ENCODE measurements around the gene TMEM181.
A peak's percentile ranks its signal among the peaks of the same experiment; 100 is the strongest.
"Not testable (repeated sequence)": the region's sequence is repeated elsewhere in the genome, so short reads cannot be mapped to it uniquely, and the experiment has no call there.

The TMEM181 gene

DNA sequence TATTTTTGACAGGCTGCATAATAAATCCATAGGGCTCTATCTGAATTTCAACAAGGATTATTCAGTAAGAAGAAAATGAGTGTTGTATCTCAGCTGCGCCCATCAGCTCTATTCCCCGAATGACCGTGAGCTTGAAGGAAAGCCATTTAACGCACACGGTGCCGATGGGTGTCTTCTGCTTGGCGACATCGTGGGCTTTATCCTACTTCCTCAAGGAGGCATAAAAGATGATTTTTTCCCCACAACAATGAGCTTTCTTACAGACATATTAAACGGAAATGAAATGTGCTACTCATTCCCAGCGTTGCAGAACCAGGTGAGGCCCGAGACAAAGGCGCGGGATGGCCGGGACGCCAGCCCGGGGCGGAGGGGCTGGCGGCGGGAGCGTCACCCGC is 83.9 kb downstream of the TMEM181 start:
- peak; percentile 30 for DNase-seq

DNA sequence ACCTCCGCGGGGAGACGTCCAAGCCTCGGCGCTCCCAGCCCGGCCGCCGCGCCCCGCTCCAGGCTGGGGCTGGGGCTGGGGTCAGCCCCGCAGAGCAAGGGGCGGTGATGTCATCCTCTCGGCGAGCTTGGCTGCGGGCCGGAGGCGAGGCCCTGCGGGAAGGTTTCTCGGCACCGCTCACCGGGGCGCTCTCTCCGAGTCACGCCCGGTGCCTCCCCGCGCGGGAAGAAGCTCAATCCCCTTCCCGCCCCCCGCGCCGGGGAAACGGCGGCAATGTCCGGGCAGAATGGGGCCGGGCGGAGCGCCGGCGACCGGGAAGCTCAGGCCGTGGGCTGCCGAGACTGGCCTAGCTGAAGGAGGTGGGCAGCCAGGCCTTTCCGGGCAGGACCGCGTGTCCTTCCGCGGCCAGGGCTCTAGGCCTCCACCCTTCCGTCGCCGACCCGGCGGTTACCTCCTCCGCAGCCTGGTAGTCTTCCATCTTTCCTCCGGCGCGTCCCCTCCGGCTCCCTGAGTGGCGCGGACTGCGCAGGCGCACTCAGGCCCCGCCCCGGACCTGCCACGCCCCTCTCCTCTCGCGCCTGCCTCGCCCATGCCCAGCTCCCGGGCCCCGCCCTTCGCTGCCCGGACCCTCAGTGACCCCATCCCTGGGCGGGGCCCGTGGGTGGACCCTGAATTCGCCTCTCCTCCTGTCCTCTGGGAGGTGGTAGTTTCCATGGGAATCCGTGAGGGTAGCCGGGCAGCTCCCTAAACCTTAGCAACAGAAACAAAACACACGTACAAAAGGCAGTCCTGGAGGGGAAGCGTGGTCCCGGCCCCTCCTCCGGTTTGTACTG is 84.6 kb downstream of the TMEM181 start, which contains the start of gene DYNLT1:
DYNLT1 (minus strand) TSS at position 513 of the 833 bp plus-strand sequence; CDS start at position 478, 35 bp downstream.
- peak; percentile 86 for DNase-seq

DNA sequence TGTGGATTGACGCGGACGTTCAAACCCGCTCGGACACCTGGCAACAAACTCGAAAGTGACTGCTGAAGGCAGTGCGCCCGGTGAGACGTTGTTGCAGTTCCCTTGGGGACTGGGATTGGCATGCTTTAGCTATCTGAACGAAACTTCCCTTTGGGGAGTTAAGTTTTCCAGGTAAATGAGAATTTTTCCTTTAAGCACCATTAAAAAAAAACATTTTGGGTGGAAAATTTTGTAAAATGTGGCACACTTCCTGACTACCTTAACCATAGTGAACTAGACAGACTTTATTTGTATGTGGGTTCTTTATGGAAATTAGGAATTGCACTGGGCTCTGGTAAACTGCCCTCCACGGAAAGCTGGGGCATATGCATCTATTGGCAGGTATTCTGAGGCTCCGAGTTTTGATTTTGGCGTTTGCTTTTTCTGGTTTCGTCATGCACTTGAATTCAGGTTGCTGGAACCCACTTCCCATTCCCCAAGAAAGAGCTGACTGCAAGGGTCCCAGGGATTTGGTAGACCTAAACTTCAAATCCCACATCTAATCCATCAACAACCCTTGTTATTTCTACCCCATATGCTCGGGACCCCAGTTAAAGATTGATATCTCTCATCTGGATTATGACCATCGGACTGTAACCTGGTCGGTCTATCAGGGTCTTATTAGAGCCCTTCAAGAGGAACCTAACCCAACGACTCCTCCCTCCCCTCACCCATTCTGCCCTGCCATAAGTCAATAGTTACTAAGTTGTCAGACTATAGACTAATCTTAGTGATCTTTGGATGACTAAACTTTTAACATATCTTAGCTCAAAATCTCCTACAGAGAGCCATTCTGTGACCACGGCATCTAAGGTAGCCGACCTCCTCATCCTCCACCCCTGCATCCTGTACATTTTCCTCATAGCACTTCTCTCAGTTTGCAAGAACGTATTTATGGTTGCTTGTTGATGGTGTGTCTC is 85.5 kb downstream of the TMEM181 start:
- DNase-seq: no peak

DNA sequence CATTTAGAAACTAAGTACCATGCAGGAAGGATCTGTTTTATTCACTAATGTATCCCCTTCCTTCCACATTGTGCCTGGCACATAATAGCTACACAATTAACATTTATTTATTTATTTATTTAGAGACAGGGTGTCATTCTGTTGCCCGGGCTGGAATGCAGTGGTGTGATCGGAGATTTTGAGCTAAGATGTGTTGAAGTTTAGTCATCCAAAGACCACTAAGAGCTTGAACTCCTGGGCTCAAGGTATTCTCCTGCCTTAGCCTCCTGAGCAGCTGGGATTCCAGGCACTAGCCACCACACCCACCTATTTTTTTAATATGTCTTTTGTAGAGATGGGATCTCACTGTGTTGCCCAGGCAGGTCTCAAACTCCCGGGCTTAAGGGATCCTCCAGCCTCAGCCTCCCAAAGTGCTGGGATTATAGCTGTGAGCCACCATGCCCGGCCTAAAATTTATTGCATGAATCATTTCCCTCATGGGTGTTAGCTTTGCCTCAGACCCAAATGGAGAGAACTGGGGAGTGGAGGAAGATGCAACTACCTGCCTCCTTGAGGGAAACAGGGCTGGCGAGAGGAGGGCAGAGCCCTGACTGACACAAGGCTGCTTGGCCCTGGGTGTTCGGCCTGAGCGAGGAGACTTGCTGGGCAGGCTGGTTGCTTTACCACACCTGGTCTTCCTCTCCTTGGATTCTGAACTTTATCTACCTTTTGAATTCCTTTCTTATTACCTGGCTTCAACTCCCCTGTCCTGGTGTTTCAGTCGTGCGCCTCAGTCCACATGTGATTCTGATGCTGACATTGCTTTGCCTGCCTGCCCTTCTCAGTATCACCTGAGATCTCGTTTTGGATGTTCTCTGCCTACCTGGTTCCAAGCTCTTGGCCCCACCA is 86.4 kb downstream of the TMEM181 start:
- DNase-seq: no peak

DNA sequence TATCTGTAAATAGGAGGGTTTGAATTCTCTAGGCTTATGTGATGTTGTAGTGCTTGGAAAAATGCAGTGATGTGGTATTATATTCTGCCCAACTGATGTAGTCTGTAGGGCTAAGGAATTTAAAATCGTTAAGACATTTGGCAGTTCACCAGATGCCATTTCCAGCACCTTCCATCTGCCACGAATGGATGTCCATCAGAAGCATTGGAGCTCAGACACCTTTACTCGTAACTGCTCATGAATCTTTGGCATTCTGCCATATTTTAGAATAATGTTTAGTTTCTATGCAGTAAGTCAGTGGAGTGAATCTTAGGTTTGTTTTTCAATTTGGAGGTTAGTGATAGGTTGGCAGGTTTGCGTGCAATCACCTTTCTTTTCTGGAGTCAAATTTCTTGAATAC is 87.6 kb downstream of the TMEM181 start:
- no peak for DNase-seq

DNA sequence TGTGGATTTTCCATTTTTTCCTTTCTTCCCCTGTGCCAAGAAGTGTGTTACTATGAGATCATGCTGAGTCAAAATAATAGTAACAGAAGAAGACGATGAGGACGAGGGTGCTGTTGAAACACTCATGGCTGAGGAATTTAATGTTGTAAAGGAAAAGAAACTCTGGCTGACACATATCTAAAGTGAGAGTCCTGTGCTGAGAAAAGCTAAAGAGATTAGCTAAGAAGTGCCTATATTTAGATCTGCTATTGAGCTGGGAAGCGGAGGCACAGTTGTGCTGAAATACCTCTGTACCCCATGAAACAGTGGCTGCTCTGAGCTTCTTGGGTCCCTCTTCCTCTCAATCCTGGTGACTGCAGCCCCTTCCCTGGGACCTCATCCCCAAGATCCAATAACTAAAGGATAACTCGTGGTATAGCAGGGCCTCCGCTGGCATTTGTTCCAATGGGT is 88.8 kb downstream of the TMEM181 start:
- no peak for DNase-seq

DNA sequence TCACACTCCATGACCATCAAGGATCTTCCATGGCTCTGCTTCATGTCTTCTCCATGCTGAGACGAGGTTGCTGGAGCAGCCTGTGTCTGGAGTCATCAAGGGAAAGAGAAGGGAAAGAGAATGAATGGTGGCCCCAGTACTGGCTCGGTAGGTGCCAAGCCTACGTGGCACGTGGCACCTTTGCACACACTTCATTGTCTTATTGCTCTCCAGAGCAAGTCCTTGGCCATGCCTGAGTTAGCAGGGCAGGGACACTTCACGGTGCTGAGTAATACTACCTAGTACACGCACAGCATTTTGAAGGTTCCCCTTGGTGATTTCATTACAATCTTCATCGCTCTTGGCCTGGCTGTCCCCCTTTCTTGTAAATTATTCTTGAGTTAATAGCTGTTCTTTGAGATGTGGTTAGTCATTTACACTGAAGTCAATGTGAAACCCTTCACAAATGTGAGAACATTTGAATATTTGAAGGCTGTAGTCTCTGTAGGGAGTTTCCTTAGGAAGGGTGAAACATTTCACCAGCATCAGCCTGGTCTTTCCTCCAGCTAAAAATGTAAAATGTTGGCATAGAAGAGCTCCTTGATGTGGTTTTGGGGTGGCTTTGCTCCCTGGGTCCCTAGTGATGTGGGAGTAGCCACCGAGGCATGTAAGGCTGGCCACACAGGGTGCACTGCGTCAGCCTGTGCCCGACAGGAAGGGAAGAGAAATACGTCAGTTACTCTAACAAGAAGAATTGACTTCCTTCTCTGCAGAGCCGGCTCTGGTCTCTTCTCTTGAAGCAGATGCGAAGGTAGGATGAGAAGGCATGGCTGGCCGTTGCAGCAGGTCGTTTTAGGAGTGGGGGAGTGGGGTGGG is 89.6 kb downstream of the TMEM181 start, which contains the start of gene SYTL3:
SYTL3 (plus strand) TSS at position 766 of the 855 bp plus-strand sequence. CDS start 13,215 bp downstream, outside the sequence.
- peak; percentile 34 for DNase-seq

DNA sequence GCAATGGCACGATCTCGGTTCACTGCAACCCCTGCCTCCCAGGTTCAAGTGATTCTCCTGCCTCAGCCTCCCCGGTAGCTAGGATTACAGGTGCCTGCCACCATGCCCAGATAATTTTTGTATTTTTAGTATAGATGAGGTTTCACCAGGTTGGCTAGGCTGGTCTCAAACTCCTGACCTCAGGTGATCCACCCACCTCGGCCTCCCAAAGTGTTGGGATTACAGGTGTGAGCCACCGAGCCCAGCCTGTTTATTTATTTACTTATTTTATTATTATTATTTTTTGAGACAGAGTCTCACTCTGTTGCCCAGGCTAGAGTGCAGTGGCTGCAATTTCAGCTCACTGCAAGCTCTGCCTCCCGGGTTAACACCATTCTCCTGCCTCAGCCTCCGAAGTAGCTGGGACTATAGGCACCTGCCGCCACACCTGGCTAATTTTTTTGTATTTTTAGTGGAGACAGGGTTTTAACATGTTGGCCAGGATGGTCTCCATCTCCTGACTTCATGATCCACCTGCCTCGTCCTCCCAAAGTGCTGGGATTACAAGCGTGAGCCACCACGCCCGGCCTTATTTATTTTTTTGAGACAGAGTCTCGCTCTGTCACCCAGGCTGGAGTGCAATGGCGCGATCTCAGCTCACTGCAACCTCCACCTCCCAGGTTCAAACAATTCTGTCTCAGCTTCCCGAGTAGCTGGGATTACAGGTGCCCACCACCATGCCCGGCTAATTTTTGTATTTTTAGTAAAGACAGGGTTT is 92.3 kb downstream of the TMEM181 start:
- DNase-seq: not testable (repeated sequence)

DNA sequence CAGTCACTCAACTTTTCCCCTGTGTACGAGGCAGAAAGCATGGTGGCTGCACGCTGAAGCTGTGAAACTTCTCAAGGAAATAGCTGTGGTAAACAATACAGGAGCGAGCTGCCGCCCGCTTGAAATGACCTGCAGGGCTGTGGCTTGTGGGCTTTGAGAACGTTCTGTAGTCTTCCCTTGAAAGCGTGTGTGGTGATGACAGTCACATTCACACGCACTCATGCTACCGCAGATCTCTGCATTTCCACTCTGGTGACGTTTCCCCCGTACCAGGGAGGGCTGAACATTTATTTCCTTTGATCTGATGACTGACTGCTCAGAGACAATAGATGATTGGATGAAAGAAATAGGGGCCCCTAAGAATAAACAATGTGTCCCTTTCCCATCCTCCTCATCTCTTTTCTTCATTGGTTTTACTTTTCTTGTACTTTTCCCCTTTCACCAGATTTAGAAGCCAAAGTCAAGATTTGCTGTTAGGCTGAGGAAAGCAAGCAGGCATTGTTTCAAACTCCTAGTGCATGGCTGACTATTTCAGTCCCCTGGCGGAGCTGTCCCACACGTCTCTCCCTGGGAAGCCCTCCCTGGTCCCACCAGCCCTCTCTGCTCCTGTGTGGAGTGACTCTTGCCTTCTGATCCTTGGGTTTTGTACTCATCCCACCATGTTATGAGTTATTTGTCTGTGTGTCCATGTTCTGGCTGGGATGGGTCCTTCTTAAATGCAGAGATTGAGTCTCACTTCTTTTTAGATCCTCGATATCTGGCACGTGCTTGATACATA is 93.9 kb downstream of the TMEM181 start:
- DNase-seq: no peak

DNA sequence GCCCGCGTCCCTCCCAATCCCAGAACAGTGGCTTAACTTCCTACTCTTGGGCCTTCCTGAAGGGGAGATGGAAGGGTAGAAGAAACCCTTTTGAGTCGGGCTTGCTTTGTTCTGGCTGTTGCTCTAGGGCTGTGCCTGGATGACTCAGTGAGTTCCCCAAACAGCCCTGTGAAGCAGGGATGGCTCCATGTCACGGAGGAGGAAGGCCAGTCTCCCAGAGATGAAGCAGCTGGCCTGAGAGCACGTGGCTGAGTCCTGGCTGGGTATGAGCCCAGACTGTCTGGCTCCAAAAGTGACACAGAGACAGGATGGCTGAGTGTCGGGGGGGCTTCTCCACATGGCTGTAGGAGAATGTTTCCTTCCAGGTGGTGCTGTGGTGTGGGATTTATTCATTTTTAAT is 94.6 kb downstream of the TMEM181 start:
- no peak for DNase-seq

DNA sequence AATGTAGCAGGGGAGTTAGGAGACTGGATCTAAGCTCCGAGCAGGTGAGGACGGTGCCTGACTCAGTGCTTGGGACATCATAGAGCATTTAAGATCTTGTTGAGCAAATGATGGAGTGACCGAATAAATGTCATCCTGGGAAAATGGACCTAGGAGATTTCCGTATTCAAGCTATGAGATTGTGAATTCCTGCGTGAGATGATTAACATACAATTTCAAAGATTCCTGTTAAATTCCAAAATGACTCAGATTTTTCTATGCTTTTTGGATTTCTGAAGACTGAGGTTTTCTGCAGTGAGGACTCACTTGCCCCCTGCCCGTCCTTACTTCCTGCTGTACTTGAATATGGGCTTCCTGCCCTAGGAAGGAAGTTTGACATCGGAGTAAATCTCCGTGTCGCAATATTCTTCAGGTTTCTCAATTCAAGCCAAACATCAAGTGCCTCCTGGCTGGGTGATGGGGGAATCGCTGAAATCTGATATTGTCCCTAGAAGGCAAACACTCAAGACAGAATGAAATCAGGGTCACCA is 95.1 kb downstream of the TMEM181 start:
- no peak for DNase-seq

DNA sequence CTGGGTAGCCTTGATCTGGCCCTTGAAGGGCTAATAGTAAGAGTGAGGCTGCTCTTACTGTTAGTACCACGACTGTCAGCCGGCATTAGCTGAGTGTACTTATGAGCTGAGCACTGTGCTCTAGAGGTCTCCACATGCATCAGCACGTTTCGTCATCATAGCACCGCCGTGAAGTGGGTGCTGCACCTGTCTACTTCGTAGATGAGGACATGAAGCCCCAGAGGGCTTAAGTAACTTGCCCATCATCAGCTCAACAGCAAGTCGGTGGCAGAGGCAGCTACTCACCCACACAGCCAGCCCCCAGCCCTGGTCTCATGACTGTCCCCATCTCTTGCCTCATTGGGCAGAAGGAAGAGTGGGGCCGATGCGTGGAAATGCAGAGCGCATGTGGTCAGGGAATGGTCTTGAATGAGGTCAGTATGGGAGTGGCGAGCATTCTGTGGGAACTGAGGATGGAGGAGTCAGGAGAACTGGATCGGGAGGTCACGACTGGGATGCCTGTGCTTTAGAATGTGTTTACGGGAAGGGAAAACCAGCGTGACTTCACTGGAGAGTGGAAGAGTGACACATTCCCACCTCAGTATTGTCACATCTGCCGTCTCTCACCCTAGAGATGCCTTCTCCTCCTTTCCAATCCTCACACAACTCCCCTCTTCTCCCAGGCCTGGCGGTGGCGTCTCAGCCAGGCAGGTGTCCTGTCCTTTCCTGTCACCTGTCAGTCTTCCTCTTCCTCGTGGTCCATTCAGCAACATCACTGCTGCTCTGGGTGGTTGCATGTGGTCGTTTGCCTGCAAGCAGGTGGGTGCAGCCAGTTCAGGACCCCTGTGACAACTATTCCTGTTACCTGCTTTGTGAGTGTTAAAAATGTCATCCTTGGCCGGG is 95.9 kb downstream of the TMEM181 start:
- DNase-seq: no peak

DNA sequence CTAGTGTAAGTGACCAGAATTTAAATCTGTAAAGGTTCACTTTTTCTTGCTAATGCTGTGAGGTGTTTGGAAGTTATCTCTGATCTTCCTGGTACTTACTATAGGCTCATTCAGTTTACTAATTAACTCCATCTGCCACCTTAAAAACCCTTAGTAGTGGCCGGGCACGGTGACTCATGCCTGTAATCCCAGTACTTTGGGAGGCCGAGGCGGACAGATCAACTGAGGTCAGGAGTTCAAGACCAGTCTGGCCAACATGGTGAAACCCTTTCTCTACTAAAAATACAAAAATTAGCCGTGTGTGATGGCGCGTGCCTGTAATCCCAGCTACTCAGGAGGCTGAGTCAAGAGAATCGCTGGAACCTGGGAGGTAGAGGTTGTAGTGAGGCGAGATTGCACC is 97.1 kb downstream of the TMEM181 start:
- not testable (repeated sequence) for DNase-seq

DNA sequence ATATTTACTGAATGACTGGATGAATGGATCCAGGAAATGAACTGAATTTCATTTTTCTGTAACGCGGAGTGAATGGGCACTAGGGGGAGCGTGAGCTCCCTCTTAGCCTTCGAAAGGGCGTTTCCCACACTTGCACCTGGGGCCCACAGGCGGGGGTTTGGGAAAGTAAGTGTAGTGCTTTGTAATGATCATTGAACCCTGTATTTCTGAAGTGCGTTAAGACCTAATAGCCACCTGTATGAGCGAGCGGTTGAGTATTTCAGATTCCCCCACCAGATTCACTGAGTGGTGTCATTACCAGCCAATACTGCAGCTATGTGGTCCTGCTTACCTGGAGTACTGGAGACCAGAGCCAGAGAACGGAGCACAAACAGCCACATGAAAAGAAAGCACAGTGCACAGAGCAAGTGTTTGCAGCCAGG is 100.5 kb downstream of the TMEM181 start:
- peak; percentile 47 for DNase-seq

DNA sequence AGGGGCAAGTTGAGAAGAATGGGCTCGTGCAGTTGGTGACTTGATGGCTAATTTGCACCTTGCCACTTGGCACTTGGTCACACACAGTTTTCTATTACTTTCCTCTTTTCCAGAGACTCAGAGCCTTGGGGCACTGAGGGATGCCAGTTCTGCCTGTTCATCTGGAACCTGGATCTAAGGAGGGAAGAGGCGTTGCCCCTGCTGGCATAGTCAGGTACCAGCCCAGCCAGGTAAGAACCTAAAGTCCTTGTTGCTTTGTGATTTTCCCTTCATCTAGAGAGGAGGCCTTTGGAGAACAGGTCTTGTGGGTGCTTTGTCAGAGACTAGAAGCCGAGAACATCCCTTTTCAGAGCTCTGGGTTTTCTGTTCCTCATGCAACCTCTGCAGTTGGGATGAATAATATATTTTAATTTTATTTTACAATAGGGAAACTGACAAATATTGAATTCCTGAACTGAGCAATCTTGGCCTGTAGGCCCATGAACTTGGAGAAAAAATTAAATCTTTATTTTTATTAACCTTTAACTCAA is 101.3 kb downstream of the TMEM181 start:
- no peak for DNase-seq

DNA sequence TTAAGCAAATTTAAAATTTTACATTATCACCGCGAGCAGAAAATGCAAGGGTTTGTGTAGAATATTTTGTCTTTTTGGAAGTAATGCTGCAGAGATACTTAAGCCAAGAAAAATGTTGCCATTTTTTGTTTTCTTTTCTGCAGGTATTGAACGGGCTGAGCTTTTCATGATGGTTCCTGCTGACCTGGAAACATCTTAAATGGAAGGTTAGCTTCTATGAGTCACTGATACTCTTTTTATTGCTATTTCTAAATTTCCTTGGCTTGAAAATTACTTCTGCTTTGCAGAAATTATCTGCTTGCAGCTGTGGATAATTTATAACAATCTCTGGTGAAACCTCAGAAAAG is 102.7 kb downstream of the TMEM181 start:
- no peak for DNase-seq

DNA sequence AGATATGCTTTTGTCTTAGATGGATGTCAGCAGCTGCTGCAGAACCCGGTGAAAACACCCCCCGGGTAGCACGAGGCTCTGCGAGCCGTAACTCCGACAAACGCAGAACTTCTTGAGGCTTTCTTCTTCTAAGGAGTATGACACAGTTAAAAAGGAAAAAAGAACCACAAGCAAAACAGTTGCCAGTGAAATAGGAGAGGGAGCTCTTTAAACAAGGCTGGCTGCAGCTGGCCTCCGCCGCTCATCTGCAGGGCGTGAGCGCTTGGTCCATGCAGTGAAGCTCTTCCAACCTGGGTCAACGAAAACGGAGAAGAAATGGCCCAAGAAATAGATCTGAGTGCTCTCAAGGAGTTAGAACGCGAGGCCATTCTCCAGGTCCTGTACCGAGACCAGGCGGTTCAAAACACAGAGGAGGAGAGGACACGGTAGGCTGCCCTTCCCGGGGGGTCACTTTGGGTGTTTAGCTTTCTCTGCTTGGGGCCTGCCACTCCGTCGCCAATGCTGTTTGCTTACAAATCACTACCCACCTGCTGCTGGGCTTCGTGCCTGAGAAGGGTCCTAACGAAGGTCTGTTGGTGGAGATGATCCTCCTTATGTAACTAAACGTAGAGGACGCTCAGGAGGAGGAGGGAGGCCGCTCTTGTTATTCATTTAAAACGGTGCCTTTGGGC is 103.2 kb downstream of the TMEM181 start:
- no peak for DNase-seq

Data from hematopoietic multipotent progenitor cell treated with erythropoietin and hydrocortisone succinate and interleukin-3 and kit ligand, for 8 days (in vitro differentiated cells).